Sigmoid colon (tissue), 7 donors: ENCODE results near the gene ITPK1. TPM values are rescaled to one million over a fixed set of nuclear protein-coding genes. Genes with fewer than 3 reads are reported as not detected.

Source experiments
- DNase-seq: peaks from one replicate; pipeline ENCODE4 v3.0.0-alpha.2; 2019
- H3K27ac ChIP-seq, 4 donors: fragments of 200-600 bp; sonication (generic); one replicate each; pipeline ENCODE4 v1.5.1; 2016 to 2019; ENCODE audit warnings: mild to moderate bottlenecking in 1 of 4
- H3K27me3 ChIP-seq, 3 donors: fragments of 200-600 bp; sonication (generic); one replicate each; pipeline ENCODE4 v1.5.1; 2019; ENCODE audit warnings: mild to moderate bottlenecking in 1 of 3
- H3K36me3 ChIP-seq, 4 donors: fragments of 200-600 bp; sonication (generic); one replicate each; pipeline ENCODE4 v1.5.1; 2016 to 2019
- H3K4me1 ChIP-seq, 4 donors: fragments of 200-600 bp; sonication (generic); one replicate each; pipeline ENCODE4 v1.5.1; 2017 to 2019
- H3K4me3 ChIP-seq, 4 donors: fragments of 200-600 bp; sonication (generic); one replicate each; pipeline ENCODE4 v1.5.1; 2017 to 2019; ENCODE audit warnings: mild to moderate bottlenecking in 2 of 4, moderate library complexity in 1 of 4
- H3K9me3 ChIP-seq, 4 donors: fragments of 200-600 bp in 3 of 4; sonication (generic) in 3 of 4; one replicate each; pipeline versions ENCODE4 v1.5.1 to v1.6.1; 2013 to 2019
- CTCF ChIP-seq, 4 experiments: fragments of 450-650 bp in 3 of 4; fragments of 200-600 bp in 1 of 4; IDR thresholded peaks; one replicate each; pipeline ENCODE4 v1.5.1; 2016 to 2019; ENCODE audit warnings: antibody characterized with exemption in 4 of 4, mild to moderate bottlenecking in 3 of 4, moderate library complexity in 2 of 4
- EP300 ChIP-seq, 4 donors: sonication (generic); formaldehyde crosslinking; IDR thresholded peaks; one replicate each; pipeline ENCODE4 v1.6.1; 2017; ENCODE audit warnings: antibody characterized with exemption in 4 of 4
- POLR2A ChIP-seq, 2 donors: fragments of 450-650 bp; IDR thresholded peaks; one replicate each; pipeline ENCODE4 v1.6.1; 2016; ENCODE audit warnings: antibody characterized with exemption in 2 of 2, mild to moderate bottlenecking in 2 of 2, moderate library complexity in 2 of 2
- POLR2AphosphoS5 ChIP-seq, 4 donors: sonication (generic); formaldehyde crosslinking; IDR thresholded peaks; one replicate each; pipeline ENCODE4 v1.6.1; 2017; ENCODE audit warnings: antibody characterized with exemption in 4 of 4
- WGBS, 2 donors: extraction: QIAGEN DNeasy Blood & Tissue Kit; methylation state at CpG; one replicate each; pipeline ENCODE4 v1.1.7; 2013; 5-methylcytosine and 5-hydroxymethylcytosine counted together
- intact Hi-C: fragments of 100-400 bp; cut with DNase I; formaldehyde crosslinking; loops from one replicate; pipeline ENCODE4 v1.15.1; 2023
- polyA plus RNA-seq, 3 donors: library from polyadenylated mRNA; stranded (reverse); fragments of 200-250 nt; gene quantifications; one replicate each; pipeline ENCODE4 v1.2.3, GENCODE V29; 2013
- total RNA-seq, 4 donors: library from RNA; depleted of rRNA; stranded (reverse); fragments of >200 nt; gene quantifications; one replicate each; pipeline ENCODE4 v1.1.0, GENCODE V29; 2016
- donor health status: healthy with polysubstance abuse.
- donor health status: Bipolar disorder and iron deficiency.
- donor health status: healthy.

ITPK1 gene
- total and polyA plus RNA-seq, 7 donors, result 39.8 to 75.4 (median 61.8) TPM

GRCh38 chr14:93040443-93040842, 75.3 kb downstream of the ITPK1 start:
- Histone ChIP-seq H3K4me3 (no peak overlapping the region), H3K27ac (peak overlapping the region; percentile 76 to 94 (median 78)), H3K4me1 (peaks cover 0 to 83% (median 74%) of the 10 kb centered on the region in 4 donors), H3K36me3 (no peaks in the 10 kb centered on the region), H3K9me3 (no peaks in the 10 kb centered on the region), H3K27me3 (no peaks in the 10 kb centered on the region)
- intact Hi-C loops, result no loop called here
- no peak for DNase-seq
- TF ChIP-seq EP300 (IDR thresholded peaks at IDR 0.05), result no peak
- no peak for TF ChIP-seq CTCF (IDR thresholded peaks at IDR 0.05)
- TF ChIP-seq POLR2AphosphoS5 (IDR thresholded peaks at IDR 0.05), result peak in 1 of 4 donors; percentile 35
- TF ChIP-seq POLR2A (IDR thresholded peaks at IDR 0.05), result no peak
- WGBS, 2 donors, result 53 to 55% methylated on average over 5 of the region's 5 CpGs

- DNase-seq, result no peak
- H3K36me3 ChIP-seq, result no peaks in the 10 kb centered on the region
- H3K9me3 ChIP-seq, result no peaks in the 10 kb centered on the region
- intact Hi-C loops, result no loop called here
- peak overlapping the region; percentile 76 to 94 (median 78) for H3K27ac ChIP-seq
- peaks cover 0 to 83% (median 77%) of the 10 kb centered on the region in 4 donors for H3K4me1 ChIP-seq
- H3K4me3 ChIP-seq, result no peak overlapping the region
- TF ChIP-seq POLR2AphosphoS5 (IDR thresholded peaks at IDR 0.05) (peak in 1 of 4 donors; percentile 6), CTCF (IDR thresholded peaks at IDR 0.05) (no peak), POLR2A (IDR thresholded peaks at IDR 0.05) (no peak)
- no peaks in the 10 kb centered on the region for H3K27me3 ChIP-seq
- WGBS, 2 donors, result 80 to 82% methylated on average over 11 of the region's 11 CpGs
Measured at GRCh38 chr14:93039649-93040315, 75.9 kb downstream of the ITPK1 start.

GRCh38 chr14:93037351-93037750, 78.4 kb downstream of the ITPK1 start:
- Histone ChIP-seq H3K27ac (peak overlapping the region; percentile 74 to 94 (median 78)), H3K4me1 (peaks cover 0 to 91% (median 81%) of the 10 kb centered on the region in 4 donors), H3K4me3 (no peak overlapping the region), H3K36me3 (no peaks in the 10 kb centered on the region), H3K9me3 (no peaks in the 10 kb centered on the region), H3K27me3 (no peaks in the 10 kb centered on the region)
- TF ChIP-seq CTCF (IDR thresholded peaks at IDR 0.05), result no peak
- DNase-seq, result no peak
- intact Hi-C loops, result loop anchor here (1.0 kb wide), 1 partner anchor 75 kb away; no protein-coding TSS in a partner anchor
- 40 to 75% methylated on average over 6 of the region's 6 CpGs for WGBS, 2 donors

- peak overlapping the region; percentile 74 to 94 (median 78) for H3K27ac ChIP-seq
- H3K4me3 ChIP-seq, result no peak overlapping the region
- intact Hi-C loops, result loop anchor here (1.0 kb wide), 1 partner anchor 76 kb away; no protein-coding TSS in a partner anchor
- no peaks in the 10 kb centered on the region for H3K36me3 ChIP-seq
- H3K9me3 ChIP-seq, result no peaks in the 10 kb centered on the region
- no peaks in the 10 kb centered on the region for H3K27me3 ChIP-seq
- peaks cover 0 to 95% (median 84%) of the 10 kb centered on the region in 4 donors for H3K4me1 ChIP-seq
- TF ChIP-seq EP300 (IDR thresholded peaks at IDR 0.05), result no peak
- no peak for TF ChIP-seq POLR2A (IDR thresholded peaks at IDR 0.05)
- no peak for TF ChIP-seq CTCF (IDR thresholded peaks at IDR 0.05)
- TF ChIP-seq POLR2AphosphoS5 (IDR thresholded peaks at IDR 0.05), result peak in 2 of 4 donors; percentile 14 to 24
- 82 to 86% methylated on average over 12 of the region's 12 CpGs for WGBS, 2 donors
- peak; percentile 82 for DNase-seq
Measured at GRCh38 chr14:93036652-93037345, 78.9 kb downstream of the ITPK1 start.
